NCI-H2171 (cell line): ENCODE measurements around the gene NFYB.
"Not testable (repeated sequence)": the region's sequence is repeated elsewhere in the genome, so short reads cannot be mapped to it uniquely, and the experiment has no call there.

Experiments used
- DNase-seq: peaks from one replicate; lab custom pipeline; 2025; lab: John Stamatoyannopoulos, UW

The NFYB gene

DNA sequence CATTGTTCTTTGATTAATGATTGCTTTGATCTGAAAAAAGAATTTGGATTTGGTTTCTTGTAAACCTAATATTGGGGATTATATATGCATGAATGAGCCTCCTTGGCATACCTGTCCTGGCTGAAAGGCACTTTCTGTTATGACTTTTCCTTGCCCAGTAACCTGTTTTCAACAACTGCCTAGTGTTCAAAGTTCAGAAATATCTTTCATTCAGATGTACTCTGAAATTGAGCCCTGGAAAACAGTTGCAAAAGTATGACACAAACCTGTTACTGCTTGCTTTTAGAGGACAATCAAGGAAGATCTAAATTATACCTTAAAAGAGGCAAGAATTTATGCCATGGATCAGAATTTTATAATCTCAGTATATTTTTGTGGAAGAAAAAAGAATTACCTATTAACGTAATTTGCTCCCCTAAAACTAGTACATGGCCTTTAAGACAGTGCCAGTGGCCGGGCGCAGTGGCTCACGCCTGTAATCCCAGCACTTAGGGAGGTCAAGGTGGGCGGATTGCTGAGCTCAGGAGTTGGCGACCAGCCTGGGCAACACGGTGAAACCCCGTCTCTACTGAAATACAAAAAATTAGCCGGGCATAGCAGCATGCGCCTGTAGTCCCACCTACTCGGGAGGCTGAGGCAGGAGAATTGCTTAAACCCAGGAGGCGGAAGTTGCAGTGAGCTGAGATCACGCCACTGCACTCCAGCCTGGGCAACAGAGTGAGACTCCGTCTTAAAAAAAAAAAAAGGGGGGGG is 23.0 kb downstream of the NFYB start:
- not testable (repeated sequence) for DNase-seq

DNA sequence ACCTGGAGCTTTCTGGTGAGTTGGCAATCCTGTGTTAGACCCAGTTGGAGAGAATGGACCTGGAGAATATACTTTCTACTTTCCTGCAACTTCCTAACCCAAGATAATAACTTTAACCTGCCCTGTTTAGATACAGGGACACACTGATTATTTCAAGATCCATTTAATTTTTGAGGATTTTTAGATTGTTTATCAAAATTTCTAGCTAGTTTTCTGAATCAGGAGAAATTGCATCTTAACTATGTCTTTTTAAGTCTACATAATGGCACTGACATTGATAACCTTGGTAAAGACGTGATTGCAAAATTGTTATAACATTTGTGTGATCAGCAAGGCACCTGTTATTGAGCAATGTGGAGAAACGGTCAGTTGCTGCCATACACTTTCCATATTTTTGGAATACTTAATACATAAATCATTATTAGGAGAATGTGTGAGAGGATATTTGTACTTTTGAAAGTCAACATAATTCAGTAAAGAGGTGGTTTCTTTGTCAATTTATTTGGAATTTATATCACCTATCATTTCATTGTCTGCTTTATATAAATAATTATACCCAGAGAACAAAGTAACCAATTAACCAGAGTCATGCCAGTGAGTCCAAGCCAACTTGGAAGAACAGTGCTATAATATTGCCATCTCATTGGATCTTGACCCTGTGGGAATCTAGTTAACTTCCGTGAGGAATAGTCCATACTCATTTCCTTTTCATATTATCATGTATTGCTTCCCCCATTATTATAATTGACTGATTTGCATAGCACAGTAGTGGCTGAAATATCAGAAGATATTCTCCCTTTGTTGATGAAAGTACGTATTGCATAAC is 28.4 kb downstream of the NFYB start:
- no peak for DNase-seq

GRCh38 chr12:104108755-104109445 is 29.1 kb downstream of the NFYB start:
- DNase-seq = peak; percentile 56

DNA sequence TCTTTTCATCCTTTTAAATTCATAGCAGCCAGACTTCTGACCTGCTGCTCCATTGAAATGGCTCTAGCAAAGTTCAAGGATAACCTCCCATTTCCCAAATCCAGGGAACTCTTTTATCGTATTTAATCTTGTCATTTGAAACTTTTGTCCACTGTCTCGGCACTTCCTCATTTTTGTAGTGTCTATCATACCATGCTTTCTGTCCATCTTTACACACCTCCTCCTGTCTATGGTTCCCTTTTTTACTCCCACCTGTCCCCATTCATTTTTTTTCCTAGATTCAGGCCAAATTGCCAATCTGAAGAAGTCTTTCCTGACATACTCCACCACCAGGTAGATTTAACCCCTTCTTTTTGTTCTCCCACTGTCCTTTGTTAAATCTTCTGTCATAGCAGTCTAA is 31.0 kb downstream of the NFYB start:
- DNase-seq = no peak

DNA sequence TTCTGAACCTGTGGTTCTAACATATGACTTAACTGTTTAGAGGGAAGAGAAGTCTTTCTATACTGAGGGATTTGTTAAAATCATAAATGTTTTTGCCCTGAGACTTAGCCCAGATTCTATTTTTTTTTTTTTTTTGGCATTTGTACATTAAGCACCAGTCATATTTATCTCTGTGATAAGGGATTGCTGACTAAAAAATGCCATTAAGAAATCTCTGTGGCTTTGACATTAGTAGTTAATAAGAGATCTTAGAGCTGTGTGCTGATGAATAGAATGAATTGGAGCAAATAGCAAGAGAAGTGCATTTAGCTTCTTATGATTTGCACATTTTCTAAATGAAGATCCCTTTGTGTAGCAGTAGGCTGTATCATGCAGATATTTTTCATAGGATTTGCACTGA is 32.5 kb downstream of the NFYB start:
- DNase-seq = no peak

GRCh38 chr12:104097954-104098353 is 40.1 kb downstream of the NFYB start:
- DNase-seq = no peak

GRCh38 chr12:104095289-104095688 is 42.7 kb downstream of the NFYB start:
- no peak for DNase-seq

- DNase-seq = no peak
These were observed 43.7 kb downstream of the NFYB start for GRCh38 chr12:104094284-104094683.

DNA sequence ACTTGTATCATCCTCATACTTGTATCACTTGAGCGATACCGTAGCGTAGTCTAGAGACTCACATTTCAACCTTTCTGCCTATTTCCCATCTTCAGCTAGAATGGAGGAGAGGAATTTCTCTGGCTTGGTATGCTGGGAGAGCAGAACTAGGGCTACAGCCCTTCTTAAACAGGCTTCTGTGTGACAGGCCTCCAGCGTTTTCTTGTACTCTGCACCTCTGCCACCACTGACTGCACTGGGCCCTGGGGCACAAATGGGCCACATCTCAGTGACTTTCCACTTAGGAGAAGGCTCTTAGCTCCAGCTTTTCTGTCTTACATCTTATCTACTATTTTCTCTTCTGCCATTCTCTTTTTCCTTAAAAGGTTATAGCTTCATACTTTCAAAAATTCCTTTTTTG is 46.9 kb downstream of the NFYB start:
- no peak for DNase-seq

DNA sequence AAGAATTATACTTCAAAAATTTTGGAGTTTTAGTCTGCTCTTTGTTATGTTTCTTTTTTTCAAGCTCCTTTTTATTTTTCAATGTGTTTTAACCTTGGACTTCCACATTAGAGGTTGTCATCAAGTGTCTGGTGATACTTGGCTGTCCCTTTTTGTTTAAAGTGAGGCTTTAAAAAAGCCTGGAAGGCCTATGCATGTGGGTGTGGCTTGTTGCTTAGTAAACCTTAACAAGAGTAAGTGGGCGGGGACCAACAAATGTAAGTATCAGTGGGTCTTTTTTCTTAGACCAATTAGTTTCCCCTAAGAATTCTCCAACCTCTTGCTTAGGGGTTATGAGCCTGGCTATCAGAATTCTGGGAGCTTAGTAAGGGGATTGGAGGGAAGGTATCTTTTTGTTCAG is 47.3 kb downstream of the NFYB start:
- no peak for DNase-seq

DNA sequence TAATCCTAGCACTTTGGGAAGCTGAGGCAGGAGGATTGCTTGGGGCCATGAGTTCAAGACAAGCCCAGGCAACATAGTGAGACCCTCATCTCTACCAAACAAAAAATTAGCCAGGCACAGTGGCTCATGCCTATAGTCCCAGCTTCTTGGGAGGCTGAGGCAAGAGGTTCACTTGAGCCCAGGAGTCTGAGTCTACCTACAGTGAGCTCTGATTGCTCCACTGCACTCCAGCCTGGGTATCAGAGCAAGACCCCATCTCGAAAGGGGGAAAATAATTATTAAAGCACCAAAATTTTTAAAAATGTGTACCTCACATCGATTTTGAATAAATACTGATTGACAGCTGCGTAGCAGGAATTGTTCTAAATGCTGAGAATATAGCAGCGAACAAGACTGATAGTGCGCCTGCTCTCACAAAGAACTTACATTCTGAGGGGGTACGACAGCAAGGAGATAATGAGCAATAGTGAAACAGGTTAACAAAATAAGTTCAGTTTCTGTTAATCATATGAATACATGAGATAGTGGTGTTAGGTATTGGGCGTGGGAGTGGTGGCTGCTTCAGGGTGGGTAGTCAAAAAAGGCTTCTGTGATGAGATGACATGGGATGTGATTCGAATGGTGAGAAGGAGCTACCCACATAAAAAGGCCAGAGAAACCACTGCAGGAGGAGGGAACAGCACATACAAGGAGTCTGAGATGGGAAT is 54.1 kb downstream of the NFYB start:
- no peak for DNase-seq

- no peak for DNase-seq
These were observed 57.2 kb downstream of the NFYB start for GRCh38 chr12:104080764-104081163.

DNA sequence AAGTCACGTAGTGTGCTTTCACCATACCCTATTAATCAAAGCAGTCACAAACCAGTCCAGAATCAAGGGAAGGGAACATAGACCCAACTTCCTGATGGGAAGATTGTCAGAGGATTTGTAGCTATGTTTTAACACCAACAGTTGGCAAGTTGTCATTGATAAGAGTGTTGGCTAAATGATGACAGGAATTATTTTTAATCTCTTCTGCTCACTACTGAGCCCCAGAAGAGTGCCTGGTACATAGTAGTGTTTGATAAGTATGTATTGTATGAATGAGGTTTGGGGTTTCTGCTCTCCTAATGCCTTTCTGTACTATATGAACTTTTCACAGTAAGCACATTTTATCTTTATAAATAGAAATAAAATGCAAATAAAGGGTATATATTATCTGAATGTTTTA is 59.0 kb downstream of the NFYB start:
- no peak for DNase-seq

DNA sequence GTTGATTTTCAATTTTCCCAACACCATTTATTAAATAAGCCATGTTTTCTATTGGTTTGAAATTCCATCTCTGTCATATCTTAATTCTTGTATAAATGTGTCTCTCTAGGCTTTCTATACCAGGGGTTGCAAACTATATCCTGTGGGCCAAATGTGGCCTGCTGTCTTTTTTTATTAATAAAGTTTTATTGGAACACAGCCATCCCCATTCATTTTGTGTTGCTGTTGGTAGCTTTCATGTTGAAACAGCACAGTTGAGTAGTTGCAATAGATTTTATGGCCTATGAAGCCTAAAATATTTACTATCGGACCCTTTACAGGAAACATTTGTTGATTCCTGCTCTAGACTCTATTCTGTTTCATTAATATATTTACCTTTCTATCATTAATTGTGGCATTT is 64.3 kb downstream of the NFYB start:
- no peak for DNase-seq

DNA sequence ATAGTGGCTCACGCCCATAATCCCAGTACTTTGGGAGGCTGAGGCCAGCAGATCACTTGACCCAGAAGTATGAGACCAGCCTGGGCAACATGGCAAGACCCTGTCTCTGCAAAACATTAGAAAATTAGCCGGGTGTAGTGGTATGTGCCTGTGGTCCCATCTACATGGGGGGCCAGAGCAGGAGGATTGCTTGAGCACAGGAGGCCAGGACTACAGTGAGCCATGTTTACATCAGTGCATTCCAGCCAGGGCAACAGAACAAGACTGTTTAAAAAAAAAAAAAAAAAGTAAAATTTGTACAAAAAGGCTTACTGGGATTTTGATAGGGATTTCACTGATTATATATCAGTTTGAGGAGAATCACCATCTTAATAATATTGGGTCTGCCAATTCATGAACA is 65.9 kb downstream of the NFYB start:
- DNase-seq = no peak
